Right lobe of liver (tissue), 6 donors: ENCODE measurements around the gene RAET1E. TPM values are rescaled to one million over a fixed set of nuclear protein-coding genes. Genes with fewer than 3 reads are reported as not detected.
"Not testable (repeated sequence)": the region's sequence is repeated elsewhere in the genome, so short reads cannot be mapped to it uniquely, and the experiment has no call there.

Source experiments
- ATAC-seq, 4 donors: fragments of 200-7000 bp; cut with Tn5 transposase; one replicate each; pipeline ENCODE4 v1.9.1; 2020; ENCODE audit warnings: mild to moderate bottlenecking in 4 of 4, moderate library complexity in 4 of 4
- DNase-seq, 3 donors: peaks; one replicate each; pipeline ENCODE4 v3.0.0-alpha.2; 2020
- H3K27ac ChIP-seq, 3 donors: fragments of 200-600 bp; one replicate each; pipeline ENCODE4 v1.8.0; 2022
- H3K27me3 ChIP-seq, 2 donors: fragments of 200-600 bp; one replicate each; pipeline ENCODE4 v1.8.0; 2022
- H3K36me3 ChIP-seq, 4 donors: fragments of 200-600 bp; sonication (generic) in 1 of 4; one replicate each; pipeline versions ENCODE4 v1.5.1 to v1.8.0; 2017 to 2022; ENCODE audit warnings: control low read depth in 1 of 4
- H3K4me1 ChIP-seq, 4 donors: fragments of 200-600 bp; sonication (generic) in 1 of 4; one replicate each; pipeline versions ENCODE4 v1.5.1 to v1.8.0; 2017 to 2022; ENCODE audit warnings: control low read depth in 1 of 4
- H3K4me3 ChIP-seq, 3 donors: fragments of 200-600 bp; one replicate each; pipeline ENCODE4 v1.8.0; 2022
- H3K9me3 ChIP-seq, 4 donors: fragments of 200-600 bp; sonication (generic) in 1 of 4; one replicate each; pipeline versions ENCODE4 v1.5.1 to v1.8.0; 2017 to 2022; ENCODE audit warnings: control low read depth in 1 of 4
- POLR2A ChIP-seq: fragments of 450-650 bp; IDR thresholded peaks from one replicate; pipeline ENCODE4 v1.6.1; 2017; ENCODE audit warnings: antibody characterized with exemption, mild to moderate bottlenecking
- WGBS: methylation state at CpG from one replicate; pipeline ENCODE4 v1.1.6; 2018; ENCODE audit warnings: low coverage, low lambda C conversion rate; ENCODE audit not compliant: insufficient coverage; ENCODE audit errors: missing lambda C conversion rate; 5-methylcytosine and 5-hydroxymethylcytosine counted together
- intact Hi-C, 2 donors: fragments of 100-400 bp; cut with DNase I; formaldehyde crosslinking; loops; one replicate each; pipeline versions ENCODE4 v1.11.2 to v1.14.1; 2022
- total RNA-seq, 6 experiments: library from RNA; depleted of rRNA in 2 of 6; stranded (reverse); fragments of >200 nt in 2 of 6; fragmentation: NEBNext Ultra II Directional in 3 of 6; extraction: Animal tissue kit (Norgen Biotek cat#: 25700) in 3 of 6; gene quantifications; one replicate each; pipeline versions ENCODE4 v1.1.0 to v1.2.4, GENCODE V29; 2016 to 2023
- TF ChIP-seq, protein P1 (sequence below), 4 donors: fragments of 200-600 bp in 3 of 4; fragments of 450-650 bp in 1 of 4; IDR thresholded peaks; one replicate each; pipeline versions ENCODE4 v1.5.1 to v1.8.0; 2016 to 2022; ENCODE audit warnings: antibody characterized with exemption in 4 of 4, mild to moderate bottlenecking in 2 of 4
- donor health status: DM: no; HTN: yes; CAD: no.
- donor health status: DM: no; HTN: no; CAD: no.
- donor health status: DM: no; HTN: no; CAD: no.
- donor health status: DM: no; HTN: yes; CAD: no.
- donor health status: DM: no; HTN: yes; CAD: no.

RAET1E gene
- total RNA-seq, 6 experiments from 2014 or later = not detected

DNA sequence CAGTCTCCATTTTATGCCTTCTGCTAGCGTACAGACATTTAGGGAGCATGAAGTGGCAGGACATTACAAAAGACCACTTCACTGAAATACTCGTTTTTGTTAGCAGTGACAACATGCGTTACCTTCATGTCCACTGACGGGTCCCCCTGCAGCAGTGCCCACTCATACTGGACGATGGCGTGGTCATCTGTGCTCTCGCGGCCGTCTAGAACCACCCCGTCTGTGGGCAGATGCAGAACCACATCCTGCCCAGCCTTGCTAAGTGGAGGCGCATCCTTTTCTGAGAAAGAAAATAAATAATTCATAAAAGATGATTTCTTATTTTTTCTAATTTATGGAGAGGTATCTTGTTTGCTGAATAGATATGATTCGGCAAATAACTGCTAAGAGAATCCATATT, 45.0 kb downstream of the RAET1E start:
- Histone ChIP-seq H3K36me3 (no peaks in the 10 kb centered on the region), H3K9me3 (no peaks in the 10 kb centered on the region), H3K4me3 (no peak overlapping the region), H3K27me3 (no peaks in the 10 kb centered on the region), H3K27ac (no peak overlapping the region), H3K4me1 (no peaks in the 10 kb centered on the region)
- no peak for DNase-seq
- intact Hi-C loops = no loop called here
- ATAC-seq = no peak
- 86% methylated on average over 12 of the region's 12 CpGs for WGBS
- no peak for TF ChIP-seq POLR2A
- TF ChIP-seq, protein P1, sequence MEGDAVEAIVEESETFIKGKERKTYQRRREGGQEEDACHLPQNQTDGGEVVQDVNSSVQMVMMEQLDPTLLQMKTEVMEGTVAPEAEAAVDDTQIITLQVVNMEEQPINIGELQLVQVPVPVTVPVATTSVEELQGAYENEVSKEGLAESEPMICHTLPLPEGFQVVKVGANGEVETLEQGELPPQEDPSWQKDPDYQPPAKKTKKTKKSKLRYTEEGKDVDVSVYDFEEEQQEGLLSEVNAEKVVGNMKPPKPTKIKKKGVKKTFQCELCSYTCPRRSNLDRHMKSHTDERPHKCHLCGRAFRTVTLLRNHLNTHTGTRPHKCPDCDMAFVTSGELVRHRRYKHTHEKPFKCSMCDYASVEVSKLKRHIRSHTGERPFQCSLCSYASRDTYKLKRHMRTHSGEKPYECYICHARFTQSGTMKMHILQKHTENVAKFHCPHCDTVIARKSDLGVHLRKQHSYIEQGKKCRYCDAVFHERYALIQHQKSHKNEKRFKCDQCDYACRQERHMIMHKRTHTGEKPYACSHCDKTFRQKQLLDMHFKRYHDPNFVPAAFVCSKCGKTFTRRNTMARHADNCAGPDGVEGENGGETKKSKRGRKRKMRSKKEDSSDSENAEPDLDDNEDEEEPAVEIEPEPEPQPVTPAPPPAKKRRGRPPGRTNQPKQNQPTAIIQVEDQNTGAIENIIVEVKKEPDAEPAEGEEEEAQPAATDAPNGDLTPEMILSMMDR (IDR thresholded peaks at IDR 0.05) = no peak

DNA sequence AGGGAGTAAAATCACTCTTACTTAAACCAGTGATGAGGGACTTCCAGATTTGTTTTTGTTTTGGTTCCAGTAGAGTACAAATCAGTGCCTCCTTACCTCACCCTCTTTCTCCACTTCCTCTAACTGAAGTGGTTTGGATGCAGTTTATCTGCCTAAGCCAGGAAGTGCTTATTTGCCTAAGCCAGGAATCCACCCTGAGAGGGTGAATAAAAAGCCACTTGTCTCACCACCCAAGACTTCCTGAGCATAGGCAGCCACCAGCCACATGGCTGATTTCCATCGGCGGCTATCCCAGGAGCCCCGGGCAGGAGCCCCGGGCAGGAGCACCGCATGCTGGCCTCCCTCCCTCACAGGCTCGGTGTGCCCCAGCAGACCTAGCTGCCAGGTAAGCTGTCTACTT, 45.7 kb downstream of the RAET1E start:
- ATAC-seq = peak in 3 of 4 donors; percentile 22 to 28 (median 23)
- Histone ChIP-seq H3K36me3 (no peaks in the 10 kb centered on the region), H3K4me3 (no peak overlapping the region), H3K27me3 (no peaks in the 10 kb centered on the region), H3K4me1 (peaks cover 0 to 3% (median 1%) of the 10 kb centered on the region in 4 donors), H3K27ac (no peak overlapping the region), H3K9me3 (no peaks in the 10 kb centered on the region)
- no peak for DNase-seq
- intact Hi-C loops = no loop called here
- TF ChIP-seq, protein P1 (IDR thresholded peaks at IDR 0.05) = no peak
- no peak for TF ChIP-seq POLR2A
- 62% methylated on average over 6 of the region's 6 CpGs for WGBS

DNA sequence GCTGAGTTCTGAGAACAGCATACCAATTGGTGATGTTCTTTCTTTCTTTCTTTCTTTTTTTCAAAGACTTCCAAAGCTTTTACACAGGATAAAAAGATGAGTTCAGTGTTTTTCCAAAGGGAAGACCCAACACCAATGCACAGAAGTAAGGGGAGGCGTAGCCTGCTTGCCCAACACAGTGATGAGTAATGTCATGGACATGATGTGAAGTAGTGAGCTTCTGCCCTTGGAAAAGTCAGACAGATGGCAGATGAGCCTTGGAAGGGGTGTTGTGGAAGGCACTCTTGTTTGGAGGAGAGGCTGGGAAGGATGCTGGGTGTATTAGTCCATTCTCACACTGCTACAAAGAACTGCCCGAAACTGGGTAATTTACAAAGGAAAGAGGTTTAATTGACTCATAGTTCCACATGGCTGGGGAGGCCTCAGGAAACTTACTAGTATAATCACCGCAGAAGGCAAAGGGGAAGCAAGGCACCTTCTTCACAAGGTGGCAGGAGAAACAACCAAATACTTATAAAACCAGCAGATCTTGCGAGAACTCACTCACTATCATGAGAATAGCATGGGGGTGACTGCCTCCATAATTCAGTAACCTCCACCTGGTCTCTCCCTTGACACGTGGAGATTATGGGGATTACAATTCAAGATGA, 46.3 kb downstream of the RAET1E start:
- no peaks in the 10 kb centered on the region for H3K9me3 ChIP-seq
- H3K27me3 ChIP-seq = no peaks in the 10 kb centered on the region
- WGBS = 72% methylated on average over 3 of the region's 5 CpGs
- DNase-seq = no peak
- ATAC-seq = no peak
- H3K27ac ChIP-seq = no peak overlapping the region
- peaks cover 0 to 6% (median 3%) of the 10 kb centered on the region in 4 donors for H3K4me1 ChIP-seq
- H3K4me3 ChIP-seq = no peak overlapping the region
- no peaks in the 10 kb centered on the region for H3K36me3 ChIP-seq
- intact Hi-C loops = no loop called here
- TF ChIP-seq POLR2A = no peak
- TF ChIP-seq, protein P1 (IDR thresholded peaks at IDR 0.05) = no peak

DNA sequence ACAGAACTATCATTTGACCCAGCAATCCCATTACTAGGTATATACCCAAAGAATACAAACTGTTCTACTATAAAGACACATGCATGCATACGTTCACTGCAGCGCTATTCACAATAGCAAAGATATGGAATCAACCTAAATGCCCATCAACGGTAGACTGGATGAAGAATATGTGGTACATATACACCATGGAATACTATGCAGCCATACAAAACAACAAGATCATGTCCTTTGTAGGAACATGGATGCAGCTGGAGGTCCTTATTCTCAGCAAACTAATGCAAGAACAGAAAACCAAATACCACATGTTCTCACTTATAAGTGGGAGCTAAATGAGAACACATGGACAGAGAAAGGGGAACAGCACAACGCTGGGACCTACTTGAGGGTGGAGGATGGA, 49.6 kb downstream of the RAET1E start:
- H3K36me3 ChIP-seq, H3K27ac ChIP-seq, DNase-seq, H3K4me3 ChIP-seq, H3K9me3 ChIP-seq, H3K27me3 ChIP-seq, intact Hi-C loops, H3K4me1 ChIP-seq, ATAC-seq: not testable (repeated sequence)
- WGBS = 66% methylated on average over 4 of the region's 4 CpGs

Other genes with a start within 250 kb of the RAET1E start
- 1 to 10 TPM; 3.5 to 6.9 (median 5.7) TPM for gene KATNA1, start 249.4 kb downstream of the RAET1E start, total RNA-seq
- gene LATS1, start 180.0 kb downstream of the RAET1E start, total RNA-seq = 10 to 100 TPM in 5 of 6 experiments, 1 to 10 TPM in 1; 9.5 to 16.6 (median 10.9) TPM
- gene NUP43, start 151.6 kb downstream of the RAET1E start, total RNA-seq = 10 to 100 TPM in 5 of 6 experiments, 1 to 10 TPM in 1; 8.8 to 15.9 (median 12.1) TPM
- 10 to 100 TPM; 40.7 to 84.5 (median 47.7) TPM for gene PCMT1, start 148.4 kb downstream of the RAET1E start, total RNA-seq
- 10 to 100 TPM in 1 of 6 experiments, 1 to 10 TPM in 5; 6.8 to 11.1 (median 9.3) TPM for gene LRP11, start 33.8 kb downstream of the RAET1E start, total RNA-seq
- gene RAET1G, start 25.0 kb upstream of the RAET1E start, total RNA-seq = not detected
- 1 to 10 TPM in 1 of 6 experiments, under 1 TPM in 5; 0.20 to 1.1 (median 0.26) TPM for gene ULBP2, start 43.9 kb upstream of the RAET1E start, total RNA-seq
- under 1 TPM in 5 of 6 experiments, not detected in 1; 0.07 to 0.43 (median 0.12) TPM for gene ULBP1, start 65.8 kb upstream of the RAET1E start, total RNA-seq
- not detected for gene RAET1L, start 127.4 kb upstream of the RAET1E start, total RNA-seq
- gene ULBP3, start 171.0 kb upstream of the RAET1E start, total RNA-seq = 1 to 10 TPM in 3 of 6 experiments, under 1 TPM in 3; 0.34 to 1.7 (median 0.89) TPM
- not detected for gene PPP1R14C, start 244.9 kb upstream of the RAET1E start, total RNA-seq